Upper lobe of left lung (tissue), 6 donors: ENCODE data around the gene TBC1D9B. TPM values are rescaled to one million over a fixed set of nuclear protein-coding genes. Genes with fewer than 3 reads are reported as not detected.

ENCODE experiments used
- ATAC-seq, 2 donors: fragments of 200-7000 bp; cut with Tn5 transposase; one replicate each; pipeline ENCODE4 v1.9.1; 2022; ENCODE audit warnings: mild to moderate bottlenecking in 2 of 2, moderate library complexity in 2 of 2; ENCODE audit not compliant: low FRiP score in 2 of 2
- DNase-seq, 2 donors: peaks; one replicate each; pipeline ENCODE4 v3.0.0-alpha.2; 2019 to 2020
- H3K27ac ChIP-seq, 4 donors: fragments of 200-600 bp; sonication (generic); one replicate each; pipeline ENCODE4 v1.5.1; 2016 to 2019
- H3K27me3 ChIP-seq, 4 donors: fragments of 200-600 bp; sonication (generic); one replicate each; pipeline ENCODE4 v1.5.1; 2017 to 2019
- H3K36me3 ChIP-seq, 4 donors: fragments of 200-600 bp; sonication (generic); one replicate each; pipeline ENCODE4 v1.5.1; 2016 to 2019
- H3K4me1 ChIP-seq, 4 donors: fragments of 200-600 bp; sonication (generic); one replicate each; pipeline ENCODE4 v1.5.1; 2018 to 2019
- H3K4me3 ChIP-seq, 4 donors: fragments of 200-600 bp; sonication (generic); one replicate each; pipeline ENCODE4 v1.5.1; 2017 to 2019; ENCODE audit warnings: mild to moderate bottlenecking in 2 of 4, moderate library complexity in 1 of 4
- H3K9me3 ChIP-seq, 4 donors: fragments of 200-600 bp; sonication (generic); one replicate each; pipeline ENCODE4 v1.5.1; 2018 to 2019
- EP300 ChIP-seq, 4 donors: sonication (generic); formaldehyde crosslinking; IDR thresholded peaks; one replicate each; pipeline ENCODE4 v1.5.1; 2017; ENCODE audit warnings: antibody characterized with exemption in 4 of 4, control low read depth in 2 of 4
- POLR2A ChIP-seq, 4 donors: fragments of 450-650 bp; IDR thresholded peaks; one replicate each; pipeline ENCODE4 v1.5.1; 2016 to 2017; ENCODE audit warnings: antibody characterized with exemption in 4 of 4, mild to moderate bottlenecking in 2 of 4
- POLR2AphosphoS5 ChIP-seq, 2 donors: sonication (generic); formaldehyde crosslinking; IDR thresholded peaks; one replicate each; pipeline ENCODE4 v1.5.1; 2017; ENCODE audit warnings: antibody characterized with exemption in 2 of 2
- WGBS, 2 donors: methylation state at CpG; one replicate each; pipeline ENCODE4 v1.1.5; 2017 to 2018; 5-methylcytosine and 5-hydroxymethylcytosine counted together
- total RNA-seq, 6 donors: library from RNA; depleted of rRNA in 4 of 6; stranded (reverse); fragments of >200 nt in 4 of 6; gene quantifications; one replicate each; pipeline versions ENCODE4 v1.1.0 to v1.2.1, GENCODE V29; 2016 to 2021
- TF ChIP-seq, protein P1 (sequence below), 6 experiments: fragments of 450-650 bp in 4 of 6; fragments of 200-600 bp in 2 of 6; sonication (generic) in 2 of 6; IDR thresholded peaks; one replicate each; pipeline ENCODE4 v1.5.1; 2016 to 2019; ENCODE audit warnings: antibody characterized with exemption in 6 of 6
- donor health status: DM: no; HTN: no; CAD: no; lungs with moderate emphysema.
- donor health status: DM: no; HTN: yes; CAD: no; lungs with severe emphysema.

TBC1D9B gene
- total RNA-seq, 6 donors from 2014 or later, result 66.4 to 228 (median 110) TPM

DNA sequence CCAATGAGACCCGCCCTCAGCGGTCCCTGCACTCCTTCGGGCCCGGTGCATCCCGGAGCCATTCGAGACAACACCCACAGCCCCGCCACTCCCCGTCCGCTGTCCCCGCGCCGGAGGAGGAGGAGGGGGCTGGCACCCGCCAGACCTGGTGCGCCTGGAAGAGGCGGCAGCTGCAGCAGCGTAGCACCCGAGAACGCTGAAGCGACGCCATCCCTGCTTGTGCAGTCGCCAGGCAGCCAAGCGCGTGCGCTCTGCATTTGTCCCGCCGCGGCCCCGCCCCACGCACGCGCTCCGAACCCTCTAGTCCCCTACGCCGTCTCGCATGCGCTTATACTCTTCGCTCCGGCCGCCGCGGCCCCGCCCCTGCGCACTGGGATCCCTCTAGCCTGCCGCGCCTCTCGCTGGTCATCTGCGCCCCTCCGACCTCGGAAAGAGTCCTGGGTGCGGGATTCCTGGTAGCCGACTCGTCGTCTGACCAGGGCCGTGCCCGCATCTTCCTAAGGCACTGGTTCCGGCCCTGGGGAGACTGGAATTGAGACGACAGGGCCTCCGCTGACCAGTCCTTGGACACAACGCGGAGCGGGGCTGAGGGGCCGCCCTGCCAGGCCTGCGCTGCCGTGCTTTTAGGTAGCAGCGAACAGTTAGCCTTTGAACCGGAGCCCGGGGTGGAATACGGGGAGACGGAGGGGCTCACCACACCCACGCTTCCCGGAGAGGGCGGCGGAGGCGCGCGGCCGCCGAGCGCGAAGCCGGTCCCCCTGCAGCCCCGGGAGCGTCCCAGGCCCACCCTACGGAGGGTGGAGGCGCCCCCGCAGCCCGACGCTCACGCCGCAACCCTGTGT, 48.9 kb downstream of the TBC1D9B start, which contains the start of gene MRNIP:
Gene MRNIP, minus strand, starts transcription at position 232 of the 842 bp plus-strand sequence. Its CDS starts 21 bp downstream, at position 211.
- H3K27ac ChIP-seq, result peak within 1 kb of the TSS; percentile 78 to 90 (median 86)
- peaks cover 7 to 23% (median 11%) of the 10 kb centered on the region in 4 donors for H3K4me1 ChIP-seq
- peak within 1 kb of the TSS; percentile 77 to 97 (median 86) for H3K4me3 ChIP-seq
- H3K9me3 ChIP-seq, result no peaks in the 10 kb centered on the region
- DNase-seq, result peak; percentile 98 to 100
- peak in 3 of 4 donors; percentile 31 to 67 (median 62) for TF ChIP-seq POLR2A (IDR thresholded peaks at IDR 0.05)
- peak in 1 of 4 donors; percentile 8 for TF ChIP-seq EP300 (IDR thresholded peaks at IDR 0.05)
- TF ChIP-seq, protein P1, sequence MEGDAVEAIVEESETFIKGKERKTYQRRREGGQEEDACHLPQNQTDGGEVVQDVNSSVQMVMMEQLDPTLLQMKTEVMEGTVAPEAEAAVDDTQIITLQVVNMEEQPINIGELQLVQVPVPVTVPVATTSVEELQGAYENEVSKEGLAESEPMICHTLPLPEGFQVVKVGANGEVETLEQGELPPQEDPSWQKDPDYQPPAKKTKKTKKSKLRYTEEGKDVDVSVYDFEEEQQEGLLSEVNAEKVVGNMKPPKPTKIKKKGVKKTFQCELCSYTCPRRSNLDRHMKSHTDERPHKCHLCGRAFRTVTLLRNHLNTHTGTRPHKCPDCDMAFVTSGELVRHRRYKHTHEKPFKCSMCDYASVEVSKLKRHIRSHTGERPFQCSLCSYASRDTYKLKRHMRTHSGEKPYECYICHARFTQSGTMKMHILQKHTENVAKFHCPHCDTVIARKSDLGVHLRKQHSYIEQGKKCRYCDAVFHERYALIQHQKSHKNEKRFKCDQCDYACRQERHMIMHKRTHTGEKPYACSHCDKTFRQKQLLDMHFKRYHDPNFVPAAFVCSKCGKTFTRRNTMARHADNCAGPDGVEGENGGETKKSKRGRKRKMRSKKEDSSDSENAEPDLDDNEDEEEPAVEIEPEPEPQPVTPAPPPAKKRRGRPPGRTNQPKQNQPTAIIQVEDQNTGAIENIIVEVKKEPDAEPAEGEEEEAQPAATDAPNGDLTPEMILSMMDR (IDR thresholded peaks at IDR 0.05), result peak in 3 of 6 experiments; percentile 9 to 65 (median 31)
- peak; percentile 44 to 81 for TF ChIP-seq POLR2AphosphoS5 (IDR thresholded peaks at IDR 0.05)
- 0% methylated on average over 20 to 57 of the region's 90 CpGs for WGBS, 2 donors
- H3K27me3 ChIP-seq, result no peaks in the 10 kb centered on the region
- peak; percentile 100 for ATAC-seq
- peaks cover 0 to 17% (median 16%) of the 10 kb centered on the region in 4 donors for H3K36me3 ChIP-seq

DNA sequence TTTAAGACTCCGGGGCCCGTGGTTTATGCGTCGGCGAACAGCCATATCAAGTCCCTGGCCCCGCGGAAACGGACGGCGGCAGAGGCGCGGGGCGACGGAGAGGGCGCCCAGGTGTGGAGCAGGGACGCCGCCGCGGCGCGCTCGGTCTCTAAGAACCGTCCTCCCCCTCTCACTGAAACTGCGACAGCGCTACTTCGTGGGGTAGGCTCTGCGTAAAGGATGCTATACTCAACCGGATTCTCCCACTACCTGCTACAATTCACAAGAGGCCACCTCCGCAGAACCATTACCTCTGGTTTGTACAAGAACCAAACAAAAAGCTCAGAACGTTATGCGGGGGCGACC, 49.5 kb downstream of the TBC1D9B start:
- Histone ChIP-seq H3K4me1 (peaks cover 7 to 23% (median 11%) of the 10 kb centered on the region in 4 donors), H3K27me3 (no peaks in the 10 kb centered on the region), H3K27ac (peak overlapping the region; percentile 31 to 90 (median 86)), H3K4me3 (peak overlapping the region; percentile 77 to 97 (median 86)), H3K9me3 (no peaks in the 10 kb centered on the region), H3K36me3 (peaks cover 0 to 11% (median 11%) of the 10 kb centered on the region in 4 donors)
- no peak for TF ChIP-seq POLR2AphosphoS5 (IDR thresholded peaks at IDR 0.05)
- TF ChIP-seq POLR2A (IDR thresholded peaks at IDR 0.05), result no peak
- TF ChIP-seq, protein P1 (IDR thresholded peaks at IDR 0.05), result no peak
- no peak for TF ChIP-seq EP300 (IDR thresholded peaks at IDR 0.05)
- WGBS, 2 donors, result 0 to 2% methylated on average over 11 to 20 of the region's 32 CpGs
- ATAC-seq (peak; percentile 59 to 64), DNase-seq (peak; percentile 47 to 91)

DNA sequence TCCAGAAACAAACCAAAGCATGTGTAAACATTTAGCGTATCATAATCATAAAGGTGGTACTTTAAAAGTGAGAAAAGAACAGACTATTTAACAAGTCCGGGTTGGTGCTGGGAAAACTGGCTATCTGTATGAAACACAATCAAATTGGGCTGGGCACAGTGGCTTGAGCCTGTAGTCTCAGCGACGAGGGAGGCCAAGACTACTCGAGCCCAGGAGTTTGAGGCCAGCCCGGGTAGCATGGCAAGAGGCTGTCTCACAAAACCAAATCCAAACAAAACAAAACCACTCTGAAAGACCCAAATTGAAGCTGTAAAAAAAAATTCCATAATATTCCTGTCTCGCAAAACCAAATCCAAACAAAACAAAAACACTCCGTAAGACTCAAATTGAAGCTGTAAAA, 53.3 kb downstream of the TBC1D9B start:
- no peak for ATAC-seq
- Histone ChIP-seq H3K9me3 (no peaks in the 10 kb centered on the region), H3K4me3 (no peak overlapping the region), H3K4me1 (peaks cover 4 to 15% (median 6%) of the 10 kb centered on the region in 4 donors), H3K27me3 (no peaks in the 10 kb centered on the region), H3K27ac (no peak overlapping the region), H3K36me3 (peaks cover 8 to 39% (median 25%) of the 10 kb centered on the region in 4 donors)
- TF ChIP-seq POLR2A (IDR thresholded peaks at IDR 0.05), result no peak
- no peak for TF ChIP-seq EP300 (IDR thresholded peaks at IDR 0.05)
- TF ChIP-seq POLR2AphosphoS5 (IDR thresholded peaks at IDR 0.05), result no peak
- TF ChIP-seq, protein P1 (IDR thresholded peaks at IDR 0.05), result no peak
- DNase-seq, result no peak
- 84 to 87% methylated on average over 8 of the region's 8 CpGs for WGBS, 2 donors

DNA sequence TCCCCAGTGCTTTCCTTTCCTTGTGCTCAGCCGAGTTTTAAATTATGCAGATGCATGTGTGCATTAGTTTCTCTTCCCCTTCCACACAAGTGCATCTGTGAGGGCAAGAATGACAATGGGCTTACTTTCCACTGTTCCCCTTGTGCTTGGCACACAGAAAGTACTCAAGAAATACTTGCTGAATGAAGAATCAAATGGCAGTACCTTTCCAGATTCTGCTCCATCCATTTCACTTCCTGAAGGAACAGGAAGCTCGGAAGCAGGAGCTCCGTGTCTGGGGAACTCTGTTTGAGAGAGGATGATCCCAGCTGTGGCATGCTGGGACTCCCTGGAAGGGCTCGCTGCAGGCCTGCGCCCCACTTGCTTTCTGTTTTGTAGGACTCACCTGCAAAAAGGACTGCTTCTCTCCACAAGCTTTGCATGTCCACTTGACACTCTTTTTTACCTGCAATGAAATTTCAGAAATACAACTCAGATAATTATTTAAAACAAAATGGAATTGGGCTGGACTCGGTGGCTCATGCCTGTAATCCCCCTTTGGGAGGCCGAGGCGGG, 54.6 kb downstream of the TBC1D9B start:
- no peak for ATAC-seq
- TF ChIP-seq POLR2AphosphoS5 (IDR thresholded peaks at IDR 0.05) (no peak), POLR2A (IDR thresholded peaks at IDR 0.05) (no peak), EP300 (IDR thresholded peaks at IDR 0.05) (no peak)
- TF ChIP-seq, protein P1 (IDR thresholded peaks at IDR 0.05), result no peak
- H3K27ac ChIP-seq, result no peak overlapping the region

More for the DNA sequence above, 54.6 kb downstream of the TBC1D9B start:
- Histone ChIP-seq H3K9me3 (no peaks in the 10 kb centered on the region), H3K4me3 (no peak overlapping the region), H3K4me1 (peaks cover 3 to 11% (median 5%) of the 10 kb centered on the region in 4 donors), H3K36me3 (peaks cover 8 to 52% (median 31%) of the 10 kb centered on the region in 4 donors), H3K27me3 (no peaks in the 10 kb centered on the region)
- 85 to 88% methylated on average over 8 of the region's 8 CpGs for WGBS, 2 donors
- DNase-seq, result no peak
